K562 (cell line): Measurements from ENCODE around the gene NOTCH1.

Experiments used
- CTCF ChIP-seq, 3 experiments: IDR thresholded peaks in 2 of 3; conservative IDR thresholded peaks in 1 of 3; 2 replicates each; pipeline ENCODE4 v1.5.1; 2011 to 2012; ENCODE audit warnings: low read length in 3 of 3, mild to moderate bottlenecking in 3 of 3, control low read depth in 2 of 3, improper control_type of control experiment in 1 of 3, inconsistent platforms in 1 of 3, low read depth in 1 of 3, mixed read lengths in 1 of 3, moderate library complexity in 1 of 3; ENCODE audit not compliant: insufficient read depth in 2 of 3
- EZH2 ChIP-seq: IDR thresholded peaks from 2 replicates; pipeline ENCODE4 v1.6.1; 2012; ENCODE audit warnings: low read depth, mild to moderate bottlenecking, inconsistent platforms, low read length, borderline replicate concordance
- HNRNPLL ChIP-seq: fragments of 200-400 bp; formaldehyde crosslinking; IDR thresholded peaks from 2 replicates; pipeline ENCODE4 v1.6.1; 2017; ENCODE audit warnings: low read length, low read depth, mild to moderate bottlenecking; ENCODE audit not compliant: poor library complexity, severe bottlenecking
- MBD2 ChIP-seq: sonication (generic); IDR thresholded peaks from 2 replicates; pipeline ENCODE4 v1.6.1; 2016; ENCODE audit warnings: low read depth, borderline replicate concordance
- NR0B1 ChIP-seq: fragments of 450-650 bp; IDR thresholded peaks from one replicate; pipeline ENCODE4 v1.6.1; 2018; ENCODE audit warnings: mild to moderate bottlenecking, moderate library complexity; ENCODE audit not compliant: partially characterized antibody
- PHF8 ChIP-seq: fragments of 200-600 bp; sonication (generic); IDR thresholded peaks from 2 replicates; pipeline ENCODE4 v1.6.1; 2012; ENCODE audit warnings: mixed run types, mild to moderate bottlenecking, inconsistent platforms, low read length, moderate library complexity, borderline replicate concordance
- POLR2A ChIP-seq: fragments of 450-650 bp; conservative IDR thresholded peaks from 2 replicates; pipeline ENCODE4 v1.6.1; 2016
- RFX5 ChIP-seq: IDR thresholded peaks from 2 replicates; pipeline ENCODE4 v1.6.1; 2011; ENCODE audit warnings: low read depth, mild to moderate bottlenecking, improper control_type of control experiment, low read length
- SMAD1 ChIP-seq: fragments of 150-350 bp; IDR thresholded peaks from 2 replicates; pipeline ENCODE4 v1.6.1; 2014; ENCODE audit warnings: low read length, low read depth; ENCODE audit not compliant: partially characterized antibody

- no peak for TF ChIP-seq NR0B1
- peak; percentile 41; the same call in 1 of the 2 replicates for TF ChIP-seq PHF8
- no peak for TF ChIP-seq RFX5
- peak in 1 of 3 experiments; percentile 1; a peak in 1 of 6 replicates for TF ChIP-seq CTCF (IDR thresholded peaks at IDR 0.05 in 2 of 3, conservative IDR thresholded peaks at IDR 0.05 in 1 of 3; ENCODE audit: insufficient read depth in 2 of 3, low read depth in 1 of 3, low read length in 3 of 3)
- TF ChIP-seq MBD2, result no peak
- no peak for TF ChIP-seq SMAD1
- no peak for TF ChIP-seq EZH2
- no peak for TF ChIP-seq POLR2A
- no peak for TF ChIP-seq HNRNPLL
Measured at GRCh38 chr9:136545692-136545964, 220 bp downstream of the NOTCH1 start.
